ENCODE results near the gene ALDH1A1.

ALDH1A1 gene

DNA sequence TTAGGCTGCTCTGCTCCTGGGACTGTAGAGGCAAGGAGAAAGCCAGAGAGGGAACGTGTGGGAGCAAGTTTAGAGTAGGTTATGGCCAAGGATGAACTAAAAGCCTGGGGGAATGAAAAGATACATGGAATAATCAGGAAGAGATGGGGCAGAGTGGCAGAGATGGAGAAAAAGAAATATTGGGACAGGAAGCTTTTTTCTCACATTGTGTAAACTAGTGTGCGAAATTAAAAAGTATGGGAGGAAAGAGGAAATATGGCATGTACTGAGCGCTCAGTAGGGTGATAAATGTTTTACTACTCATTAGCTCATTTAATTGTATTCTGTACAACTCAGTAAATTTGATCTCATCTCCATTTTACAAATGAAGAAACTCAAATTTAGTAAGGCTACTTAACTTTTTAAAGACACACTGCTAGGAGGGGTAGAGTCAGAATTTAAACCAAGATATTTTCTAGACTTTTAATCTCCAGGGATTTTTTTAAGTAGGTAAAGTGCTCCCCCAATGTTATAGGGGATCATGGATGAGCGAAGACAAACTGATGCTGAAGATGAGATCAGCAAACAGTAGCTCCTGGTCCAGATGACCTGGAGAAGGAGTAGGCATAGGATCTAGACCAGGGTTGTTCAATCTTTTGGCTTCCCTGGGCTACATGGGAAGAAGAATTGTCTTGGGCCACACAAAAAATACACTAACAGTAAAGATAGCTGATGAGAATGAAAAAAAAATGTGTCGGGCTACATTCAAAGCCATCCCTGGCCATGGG is 30.8 kb downstream of the ALDH1A1 start:
- no peak for DNase-seq (ENCODE audit: low read depth in 3 of 3, low spot score in 1 of 3)

DNA sequence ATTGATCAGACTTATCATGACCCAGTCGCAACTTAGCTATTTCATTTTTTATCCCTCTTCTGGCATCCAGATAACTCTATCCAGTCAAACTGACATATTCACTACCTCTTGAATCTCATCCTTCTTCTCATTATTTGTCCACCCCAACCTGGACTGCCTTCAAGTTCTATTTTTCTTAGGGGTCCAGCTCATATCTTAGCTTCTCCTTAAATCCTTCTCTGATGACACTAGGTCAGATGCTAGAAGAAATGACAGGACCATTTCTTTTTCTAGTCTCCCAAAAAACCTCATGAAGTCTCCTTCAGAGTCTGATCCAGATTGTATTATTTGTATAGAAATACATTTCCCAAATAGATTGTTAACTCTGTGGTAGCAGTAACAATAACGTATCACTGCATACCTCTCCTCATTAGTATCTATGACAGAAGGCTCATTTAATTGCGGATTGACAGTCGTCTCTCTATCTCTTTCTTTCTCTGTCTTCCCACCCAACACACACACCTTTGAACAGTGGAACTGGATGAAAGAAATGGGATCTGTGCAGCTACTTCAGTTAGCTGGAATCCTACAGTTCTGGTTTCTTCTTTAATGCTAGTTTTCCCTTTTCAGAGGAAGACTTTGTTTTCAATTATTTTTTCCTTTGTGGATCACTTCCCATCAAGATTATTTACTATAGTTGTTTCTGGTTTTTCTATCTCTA is 33.5 kb downstream of the ALDH1A1 start:
- no peak for DNase-seq (ENCODE audit: low read depth in 3 of 3, low spot score in 1 of 3)

DNA sequence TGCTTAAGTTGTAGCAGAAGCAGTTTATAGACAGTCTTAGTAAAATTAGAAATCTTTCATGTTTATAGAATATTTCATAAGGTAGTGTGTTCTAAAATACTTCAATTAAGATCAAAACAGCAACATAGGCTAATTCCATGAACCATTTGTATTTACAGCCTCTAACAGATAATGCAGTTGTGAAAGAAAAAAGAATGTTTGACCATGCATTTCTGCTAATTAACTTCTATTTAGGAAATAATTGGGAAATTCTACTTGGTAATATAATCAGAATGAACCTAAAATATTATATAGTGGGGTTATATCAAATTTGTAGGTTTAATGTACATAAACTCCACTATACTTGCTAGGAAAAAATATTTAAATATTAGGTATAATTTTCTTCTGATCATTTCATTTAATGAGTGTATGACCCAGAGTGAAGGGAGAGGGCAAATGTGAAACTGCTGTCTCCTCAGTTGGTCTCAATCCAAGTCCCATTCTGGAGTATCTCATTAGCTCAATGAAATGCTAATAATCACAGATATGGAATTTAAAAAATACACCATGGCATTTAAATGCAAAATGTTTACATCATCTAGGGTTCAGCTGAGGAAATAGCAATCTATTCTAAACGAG is 34.9 kb downstream of the ALDH1A1 start:
- DNase-seq (ENCODE audit: low read depth in 3 of 3, low spot score in 1 of 3) = no peak

DNA sequence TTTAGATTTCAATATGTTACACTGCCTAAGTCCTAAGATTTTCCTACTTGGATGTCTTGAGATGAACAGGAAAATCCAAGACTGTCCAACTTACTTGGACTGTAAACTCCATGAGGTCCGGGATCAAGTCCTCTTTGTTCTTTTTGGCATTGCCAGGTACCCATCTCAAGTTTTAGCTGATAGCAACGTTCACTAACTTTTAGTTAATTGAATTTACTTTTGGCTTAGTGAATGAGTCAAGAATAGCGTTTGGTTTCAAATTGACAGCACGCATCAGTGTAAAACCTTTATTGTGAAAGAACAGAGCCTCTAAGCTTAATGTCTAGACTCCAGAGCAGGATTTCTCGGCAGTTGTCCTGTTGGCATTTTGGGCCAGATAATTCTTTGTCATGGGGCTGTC is 37.2 kb downstream of the ALDH1A1 start:
- no peak for DNase-seq (ENCODE audit: low read depth in 3 of 3, low spot score in 1 of 3)

DNA sequence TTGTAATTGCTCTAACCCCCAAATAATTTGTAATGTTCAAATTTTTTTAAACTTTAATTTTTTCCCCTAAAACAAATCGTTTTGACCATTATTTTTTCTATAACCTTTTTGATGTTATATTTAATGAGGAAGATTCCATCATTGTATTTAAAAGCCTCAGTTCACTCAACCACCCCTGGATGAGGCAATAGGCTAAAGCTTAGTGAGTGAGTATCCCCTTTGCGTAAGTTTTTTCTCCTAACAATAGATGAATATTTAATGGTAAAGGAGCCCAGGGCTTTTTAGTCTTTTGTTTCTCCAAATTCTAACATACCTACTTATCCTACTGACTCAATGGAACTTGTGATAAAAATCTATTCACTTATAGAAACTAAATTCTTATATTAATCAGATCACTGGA is 38.1 kb downstream of the ALDH1A1 start:
- DNase-seq (ENCODE audit: low read depth in 3 of 3, low spot score in 1 of 3) = no peak

DNA sequence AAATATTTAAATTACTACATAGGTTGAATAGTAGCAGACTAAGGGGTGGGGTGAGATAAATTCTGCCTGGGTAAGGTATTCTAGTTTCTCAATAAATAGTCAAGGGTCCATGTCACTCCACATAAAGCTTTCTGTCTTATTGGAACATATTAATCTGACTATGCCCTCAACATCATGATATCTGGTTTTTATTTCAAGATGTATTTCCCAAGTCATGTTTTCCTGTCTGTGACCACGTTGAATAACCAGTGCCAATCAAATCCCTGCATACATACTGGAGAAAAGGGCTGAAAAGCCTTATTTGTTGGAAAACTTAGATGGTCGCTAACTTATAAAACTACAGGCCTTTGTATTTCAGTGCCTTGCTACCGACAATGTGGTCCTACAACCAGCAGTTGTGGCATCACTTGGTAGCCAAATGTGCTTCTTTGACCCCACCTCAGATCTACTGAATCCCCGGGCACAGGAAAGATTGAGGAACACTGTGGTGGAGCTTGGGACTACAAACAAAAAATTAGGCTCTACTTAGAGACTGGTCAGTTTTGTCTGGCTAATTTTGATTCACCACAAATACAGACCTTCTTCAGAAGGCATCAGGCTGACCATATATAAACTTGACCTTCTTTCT is 39.4 kb downstream of the ALDH1A1 start:
- DNase-seq (ENCODE audit: low read depth in 3 of 3, low spot score in 1 of 3) = no peak

DNA sequence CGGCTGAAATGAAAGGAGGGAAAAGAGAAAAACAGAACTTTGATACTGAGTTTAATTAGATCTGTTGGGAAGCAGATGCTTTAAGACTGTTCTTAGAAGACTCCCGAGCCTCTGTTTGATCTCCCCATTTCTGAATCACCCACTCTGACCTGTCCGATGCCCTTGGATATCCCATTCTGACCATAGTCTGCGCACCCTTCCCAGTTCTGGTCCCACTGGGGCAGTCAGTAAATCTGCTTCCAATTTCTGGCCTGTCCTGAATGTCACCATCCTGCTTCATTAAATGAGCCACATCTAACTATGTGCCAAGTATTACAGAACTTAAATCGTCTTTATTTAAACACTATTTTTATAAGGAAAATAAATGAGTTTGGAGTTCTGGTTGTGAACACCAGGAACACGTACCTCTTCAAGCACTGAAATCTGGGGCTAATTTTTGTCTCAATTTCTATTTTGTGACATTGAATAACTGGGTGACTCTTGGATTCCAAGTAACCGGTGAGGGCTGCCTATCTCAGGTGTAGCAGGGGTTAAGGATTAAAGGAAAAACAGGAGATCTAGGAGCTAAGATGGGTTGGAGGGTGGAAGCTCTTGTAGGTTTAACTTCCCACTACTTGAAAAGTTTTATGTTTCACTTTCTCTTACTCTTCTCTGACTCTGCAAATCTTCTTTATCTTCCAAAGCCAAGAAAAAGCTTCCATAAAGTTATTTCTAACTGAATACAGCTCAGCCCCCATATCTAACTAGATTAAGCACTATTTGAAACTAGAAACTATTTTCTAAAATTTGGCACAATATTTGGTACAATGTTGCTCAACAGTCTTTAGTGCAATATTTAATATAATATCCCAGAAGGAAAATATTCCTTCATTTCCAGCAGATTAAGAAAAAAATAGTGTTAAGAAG is 40.1 kb downstream of the ALDH1A1 start:
- DNase-seq (ENCODE audit: low read depth in 3 of 3, low spot score in 1 of 3) = no peak

DNA sequence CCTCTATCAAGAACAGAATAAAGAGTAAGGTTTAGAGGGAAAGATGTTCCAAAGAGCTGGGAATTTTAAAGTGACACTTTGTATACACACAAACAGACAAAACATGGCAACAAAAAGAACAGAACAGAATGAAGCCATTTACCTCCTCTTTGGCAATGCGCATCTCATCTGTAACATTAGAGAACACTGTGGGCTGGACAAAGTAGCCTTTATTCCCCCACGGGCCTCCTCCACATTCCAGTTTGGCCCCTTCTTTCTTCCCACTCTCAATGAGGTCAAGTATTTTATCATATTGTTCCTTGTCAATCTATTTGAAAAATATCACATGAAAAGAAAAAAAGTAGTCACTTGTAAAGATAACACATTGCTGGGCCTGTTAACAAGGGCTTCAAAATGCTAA is 41.0 kb downstream of the ALDH1A1 start:
- DNase-seq (ENCODE audit: low read depth in 3 of 3, low spot score in 1 of 3) = no peak

DNA sequence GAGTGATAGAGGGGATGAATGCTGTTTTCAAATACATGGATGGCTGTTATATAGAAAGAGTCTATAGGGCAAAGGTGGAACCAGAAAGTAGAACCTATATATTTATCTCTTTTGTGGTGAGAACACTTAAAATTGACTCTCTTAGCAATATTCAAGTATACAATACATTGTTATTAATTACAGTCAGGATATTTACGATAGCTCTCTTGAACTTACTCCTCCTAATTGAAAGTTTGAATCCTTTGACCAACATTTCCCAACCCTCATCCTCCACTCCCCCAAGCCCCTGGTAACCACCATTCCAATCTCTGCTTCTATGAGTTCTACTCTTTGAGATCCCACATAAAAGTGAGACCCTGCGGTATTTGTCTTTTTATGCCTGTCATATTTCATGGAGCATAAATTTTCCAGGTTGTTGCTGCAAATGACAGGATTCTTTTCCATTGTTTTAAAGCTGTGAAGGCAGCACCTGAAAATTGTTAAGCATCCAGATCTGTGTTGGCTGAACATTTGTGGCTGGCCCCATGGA is 41.5 kb downstream of the ALDH1A1 start:
- no peak for DNase-seq (ENCODE audit: low read depth in 3 of 3, low spot score in 1 of 3)

DNA sequence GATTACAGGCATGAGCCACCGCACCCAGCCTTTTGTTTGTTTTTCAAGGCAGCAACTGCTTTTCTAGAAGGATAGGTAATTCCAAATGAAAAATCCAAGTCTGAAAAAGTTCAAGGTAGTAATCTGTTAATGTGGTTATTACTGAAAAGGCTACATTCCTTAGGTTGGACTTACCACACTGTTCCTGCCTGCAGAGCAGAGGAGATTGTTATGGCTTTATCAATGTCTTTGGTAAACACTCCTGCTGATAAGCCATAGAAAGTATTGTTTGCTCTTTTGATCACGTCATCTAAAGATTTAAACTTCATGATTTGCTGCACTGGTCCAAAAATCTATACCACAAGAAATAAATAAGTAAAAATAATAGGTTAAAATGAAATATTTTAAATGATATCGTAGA is 43.4 kb downstream of the ALDH1A1 start:
- DNase-seq (ENCODE audit: low read depth in 3 of 3, low spot score in 1 of 3) = no peak

DNA sequence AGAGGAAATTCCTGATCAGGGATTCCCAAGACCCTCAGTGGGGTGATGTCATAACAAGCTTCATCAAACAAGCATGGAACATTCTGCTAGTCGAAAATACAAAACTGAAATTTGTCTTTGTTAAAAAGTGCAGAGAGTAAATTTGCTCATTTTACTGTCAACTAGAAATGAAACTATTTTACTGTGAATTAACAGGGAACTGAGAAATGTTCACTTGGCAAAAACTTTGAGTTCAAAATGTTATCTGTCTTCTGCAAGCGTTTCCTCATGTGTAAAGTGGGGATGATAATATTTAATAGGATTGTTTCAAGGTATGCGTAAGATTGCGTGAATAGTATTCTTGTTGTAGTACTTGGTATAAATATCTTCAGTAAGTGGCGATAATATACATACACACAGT is 45.4 kb downstream of the ALDH1A1 start:
- DNase-seq (ENCODE audit: low read depth in 3 of 3, low spot score in 1 of 3) = no peak

DNA sequence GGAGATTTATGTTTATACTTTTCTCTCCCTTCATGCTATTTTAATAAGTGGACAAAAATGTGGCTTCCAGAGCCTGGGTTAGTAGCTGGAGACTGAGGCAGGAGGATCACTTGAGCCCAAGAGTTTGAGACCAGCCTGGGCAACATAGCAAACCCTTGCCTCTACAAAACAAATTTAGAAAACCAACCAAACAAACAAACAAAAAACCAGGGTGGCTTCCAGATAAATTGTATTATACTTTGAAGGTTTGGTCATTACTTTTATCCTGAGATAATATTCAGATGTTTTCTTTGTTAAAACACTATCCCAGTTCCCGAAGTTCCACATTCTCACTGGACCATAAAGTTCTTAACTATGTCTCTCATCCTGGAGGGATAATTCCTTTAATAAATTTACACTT is 46.0 kb downstream of the ALDH1A1 start:
- DNase-seq (ENCODE audit: low read depth in 3 of 3, low spot score in 1 of 3) = no peak

DNA sequence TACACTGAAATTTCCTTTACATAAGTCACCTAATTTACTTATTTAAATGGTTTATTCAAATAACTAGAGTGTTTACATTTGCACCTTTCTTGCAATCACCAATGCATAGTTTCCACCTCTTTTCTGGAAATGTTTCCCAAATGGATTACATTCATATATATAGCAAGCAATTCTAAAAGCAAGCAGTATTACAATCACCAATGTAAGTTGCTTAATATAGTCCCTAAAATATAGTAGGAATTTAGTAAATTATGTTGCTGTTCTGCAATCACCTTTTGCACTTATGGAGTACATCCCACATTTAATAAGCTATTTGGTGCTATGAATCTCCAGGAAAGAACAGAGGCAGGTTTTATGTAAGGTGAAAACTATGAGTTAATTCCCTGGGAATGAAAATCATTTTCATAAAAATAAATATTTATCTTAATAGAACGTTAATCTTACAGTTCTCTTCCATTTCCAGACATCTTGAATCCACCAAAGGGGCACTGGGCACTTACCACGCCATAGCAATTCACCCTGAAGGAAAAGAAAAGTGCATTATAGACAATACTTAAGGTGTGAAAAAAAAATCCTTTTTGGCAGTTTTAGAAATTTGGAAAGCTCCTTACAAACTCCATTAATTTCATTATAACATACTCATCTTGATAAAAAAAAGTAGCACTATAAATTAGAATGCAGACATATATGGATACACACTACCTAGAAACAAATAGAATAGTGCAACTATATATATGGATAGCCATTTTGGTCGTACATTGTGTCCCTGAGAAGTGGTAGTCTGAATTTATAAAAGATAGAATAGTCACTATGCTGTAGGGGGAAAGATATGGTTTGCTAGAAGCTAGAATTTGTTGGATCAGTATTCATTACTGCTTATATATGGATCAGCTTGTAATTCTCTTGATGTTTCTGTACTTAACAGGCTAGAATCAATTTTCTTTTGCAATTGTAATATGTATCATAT is 47.1 kb downstream of the ALDH1A1 start:
- no peak for DNase-seq (ENCODE audit: low read depth in 3 of 3, low spot score in 1 of 3)

DNA sequence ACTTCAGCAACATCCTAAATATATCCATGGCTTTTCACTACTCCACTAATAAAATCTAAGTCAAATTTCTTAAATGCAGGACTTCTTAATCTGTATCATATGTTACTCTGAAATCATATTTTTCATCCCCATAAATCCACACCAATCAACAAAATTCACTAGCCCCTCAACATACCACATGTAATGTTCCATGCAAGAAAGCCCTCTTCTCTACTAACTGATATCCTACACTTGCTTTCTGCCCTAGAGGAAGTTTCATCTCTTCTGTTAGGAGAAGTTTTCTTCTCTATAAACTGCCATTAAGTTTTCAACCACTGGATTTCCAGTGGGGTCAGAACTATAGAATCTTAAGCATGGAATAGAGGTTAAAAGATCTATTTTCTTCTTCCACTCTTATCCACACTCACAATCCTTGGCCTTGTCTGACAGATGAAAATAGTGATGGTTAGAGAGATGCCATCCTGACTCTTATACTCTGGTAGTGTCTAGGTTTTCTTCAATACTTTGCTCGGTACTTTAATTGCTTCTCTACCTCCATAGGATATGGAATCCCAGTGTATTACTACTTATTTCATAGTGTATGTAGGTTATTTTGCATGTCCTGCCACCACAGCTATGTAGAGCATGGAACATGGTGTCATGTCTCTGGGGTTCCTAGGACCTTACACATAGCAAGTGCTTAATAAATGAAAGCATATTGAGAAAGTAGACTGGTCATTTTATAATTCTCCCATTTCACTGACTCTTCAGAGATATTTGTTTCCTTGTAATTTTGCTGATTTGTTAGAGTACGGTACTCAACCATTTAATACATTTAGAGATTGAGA is 48.4 kb downstream of the ALDH1A1 start:
- no peak for DNase-seq (ENCODE audit: low read depth in 3 of 3, low spot score in 1 of 3)

DNA sequence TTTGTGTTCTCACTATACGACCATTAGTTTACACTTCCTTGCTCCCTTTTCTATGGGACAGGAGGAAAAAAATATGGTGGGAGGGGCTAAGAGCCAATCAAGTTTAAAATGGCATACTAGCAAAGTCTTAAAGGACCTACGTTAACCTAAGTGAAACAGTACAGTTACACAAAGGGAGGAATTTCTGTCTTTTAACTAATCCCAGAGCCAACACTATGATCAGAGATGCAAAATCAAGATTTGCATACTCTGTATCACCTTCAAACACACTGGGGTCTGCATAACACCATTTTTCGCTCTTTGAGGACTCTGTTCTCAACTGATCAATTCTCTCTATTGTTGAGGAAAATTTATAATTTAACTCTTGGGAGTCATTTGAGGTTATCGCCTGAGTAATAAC is 49.8 kb downstream of the ALDH1A1 start:
- DNase-seq (ENCODE audit: low read depth in 3 of 3, low spot score in 1 of 3) = no peak

DNA sequence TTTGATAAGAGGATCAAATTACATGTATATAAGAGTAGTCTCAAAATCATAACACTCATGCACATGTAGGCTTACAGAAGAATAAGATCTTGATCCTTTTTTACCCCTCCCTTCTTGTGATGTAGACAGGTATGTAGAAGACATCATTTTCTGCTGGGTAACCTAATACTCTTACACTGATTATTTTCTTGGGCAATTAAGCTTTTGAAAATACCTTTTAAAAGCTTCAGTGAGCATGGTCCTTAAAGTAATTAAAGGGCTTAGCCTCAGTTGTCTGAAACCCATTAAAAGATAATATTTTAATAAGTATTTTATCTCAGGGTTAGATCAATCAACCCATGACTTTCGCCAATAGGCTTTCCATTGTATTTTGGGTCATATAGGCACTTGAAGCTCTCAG is 50.6 kb downstream of the ALDH1A1 start:
- no peak for DNase-seq (ENCODE audit: low read depth in 3 of 3, low spot score in 1 of 3)

DNA sequence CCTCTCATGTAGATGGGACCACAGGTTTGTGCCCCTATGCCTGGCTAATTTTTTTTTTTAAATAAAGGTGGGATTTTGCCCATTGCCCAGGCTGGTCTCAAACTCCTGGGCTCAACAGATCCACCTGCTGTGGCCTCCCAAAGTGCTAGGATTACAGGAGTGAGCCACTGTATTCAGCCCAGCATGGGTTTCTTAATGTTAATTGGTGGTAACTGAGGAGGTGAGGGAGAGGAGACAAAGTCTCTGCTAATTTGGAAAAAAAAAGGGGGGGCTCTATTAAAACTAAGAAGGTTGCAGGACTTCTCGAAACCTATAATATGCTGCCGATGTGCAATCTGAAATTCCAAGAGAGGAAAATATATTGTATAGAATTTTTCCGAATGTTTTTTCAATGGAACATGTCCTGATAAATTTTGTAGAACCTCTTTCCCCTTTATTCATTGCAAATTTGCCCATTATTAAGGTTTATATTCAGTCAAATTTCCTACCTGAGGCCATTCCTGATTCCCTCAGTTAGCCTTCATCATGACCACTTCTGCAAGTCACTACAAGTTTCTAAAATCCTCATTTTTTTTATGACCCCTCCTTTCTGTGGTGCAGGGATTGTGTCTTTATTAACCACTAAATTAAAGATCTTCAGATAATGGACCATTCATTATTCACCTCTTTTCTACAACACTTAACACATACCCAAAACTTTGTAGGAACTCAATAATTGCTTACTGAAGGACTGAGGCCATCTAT is 52.9 kb downstream of the ALDH1A1 start:
- DNase-seq (ENCODE audit: low read depth in 3 of 3, low spot score in 1 of 3) = no peak

All from stimulated activated CD4-positive, alpha-beta T cell treated with anti-CD3 and anti-CD28 coated beads, TNF-alpha, amount 100 ng/mL, for 1 hour (primary cell).